Tongue (tissue), 2 donors: ENCODE measurements around the gene NOL4L. TPM values are rescaled to one million over a fixed set of nuclear protein-coding genes. Genes with fewer than 3 reads are reported as not detected.
A peak's percentile ranks its signal among the peaks of the same experiment; 100 is the strongest.

Source experiments
- DNase-seq: peaks from one replicate; pipeline ENCODE4 v3.0.0-alpha.2; 2015
- total RNA-seq: library from RNA; depleted of rRNA; stranded (reverse); fragments of >200 nt; gene quantifications from one replicate; pipeline ENCODE4 v1.2.3, GENCODE V29; 2014

The NOL4L gene
- total RNA-seq, 1 donor from 2014 or later = 5.9 TPM

DNA sequence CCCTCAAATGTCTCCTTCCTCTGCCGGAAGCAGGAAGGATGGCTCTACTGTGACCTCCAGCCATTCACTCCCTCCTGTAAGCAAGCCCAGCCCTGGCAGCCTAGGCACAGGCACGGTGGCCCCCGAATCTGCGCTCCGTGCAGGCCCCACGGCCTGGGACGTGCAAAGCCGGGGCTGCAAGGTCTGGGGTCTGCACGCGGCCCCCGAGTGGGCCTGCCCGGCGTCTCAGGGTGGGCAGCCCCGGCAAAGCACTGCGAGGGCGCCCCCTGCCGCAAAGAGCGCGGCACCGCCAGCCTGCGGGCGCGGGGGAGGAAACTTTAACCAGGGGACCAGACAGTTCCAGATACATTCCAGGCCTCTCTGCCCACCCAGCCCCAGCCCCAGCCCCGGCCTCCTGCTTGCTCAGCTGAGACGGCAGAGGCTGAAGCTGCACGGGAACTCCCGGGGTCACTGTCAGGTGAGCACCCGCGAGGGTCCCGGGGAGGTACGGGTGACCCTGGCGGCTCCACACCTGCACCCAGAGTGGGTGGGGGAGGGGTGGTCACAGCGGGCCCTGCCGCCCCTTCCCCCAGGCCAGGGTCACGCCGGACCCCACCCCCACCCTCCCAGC lies 128.2 kb downstream of the NOL4L start:
- peak; percentile 74 for DNase-seq

DNA sequence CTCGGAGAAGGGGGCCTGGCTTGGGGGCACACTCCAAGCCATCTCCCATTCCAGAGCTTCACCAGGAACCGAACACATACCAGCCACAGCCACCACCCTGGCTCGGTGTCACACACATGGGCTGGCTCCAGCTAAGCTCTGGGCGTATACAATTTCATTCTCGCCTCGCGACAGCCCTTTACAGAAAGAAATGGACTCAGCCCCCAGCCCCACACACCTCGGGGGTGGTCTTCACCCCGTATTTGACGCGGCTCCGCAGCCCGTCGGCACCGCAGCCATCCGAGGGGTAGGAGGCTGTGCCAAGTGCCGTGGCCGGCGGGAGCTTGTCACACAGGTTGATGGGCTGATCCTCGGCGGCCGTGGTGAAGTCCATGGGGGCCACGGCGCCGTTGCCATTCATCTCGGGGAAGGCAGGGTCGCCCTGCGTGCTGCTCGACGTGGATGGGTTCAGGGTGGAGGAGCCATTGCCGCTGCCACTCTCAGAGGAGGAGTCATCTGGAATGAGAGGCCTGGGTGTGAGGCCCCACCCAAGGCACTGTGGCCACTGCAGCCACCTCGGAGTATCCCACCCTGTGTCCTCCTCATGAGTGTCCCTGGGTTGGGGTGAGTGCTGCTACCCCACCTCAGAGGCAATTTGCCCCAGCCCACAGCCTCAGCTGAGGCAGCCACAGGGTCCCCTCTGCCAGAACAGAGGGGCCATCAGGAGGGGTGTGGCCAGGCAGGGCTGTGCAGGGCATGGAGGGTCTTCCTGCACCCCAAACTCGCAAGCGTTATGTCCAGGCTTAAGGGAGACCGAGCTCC lies 129.0 kb downstream of the NOL4L start:
- DNase-seq = no peak

DNA sequence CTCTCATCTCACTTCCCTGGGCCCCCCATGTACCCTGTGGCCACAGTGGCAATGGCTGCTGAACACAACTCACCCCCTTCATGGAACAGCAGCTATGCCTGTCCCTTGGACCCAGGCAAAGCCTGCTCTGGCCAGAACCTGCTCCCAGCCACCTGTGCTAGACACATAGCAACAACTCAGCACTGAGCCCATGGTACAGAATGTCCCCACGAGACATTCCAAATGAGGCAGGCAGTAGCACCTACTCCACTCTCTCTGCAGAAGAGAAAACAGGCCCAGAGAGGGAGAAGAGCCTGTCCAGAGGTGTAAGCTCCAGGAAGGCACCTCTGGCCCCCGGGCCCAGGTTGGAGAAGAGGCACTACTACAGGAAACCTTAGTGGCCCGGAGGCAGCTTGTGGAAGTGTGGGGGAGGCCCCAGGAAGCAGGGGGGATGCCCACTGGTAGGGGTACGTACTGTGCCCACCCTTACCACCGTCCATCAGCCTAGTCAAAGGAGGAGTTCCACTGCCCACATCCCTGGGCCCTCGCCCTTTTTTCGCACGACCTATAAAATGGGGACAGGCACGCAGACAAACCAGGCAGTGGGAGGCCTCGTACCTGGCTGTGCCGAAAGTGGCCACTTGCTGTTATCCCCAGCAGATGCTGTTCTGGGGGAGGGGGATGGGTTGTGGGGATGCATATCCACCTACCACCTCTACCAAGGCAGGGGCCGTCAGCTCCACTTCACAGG lies 129.8 kb downstream of the NOL4L start:
- no peak for DNase-seq

DNA sequence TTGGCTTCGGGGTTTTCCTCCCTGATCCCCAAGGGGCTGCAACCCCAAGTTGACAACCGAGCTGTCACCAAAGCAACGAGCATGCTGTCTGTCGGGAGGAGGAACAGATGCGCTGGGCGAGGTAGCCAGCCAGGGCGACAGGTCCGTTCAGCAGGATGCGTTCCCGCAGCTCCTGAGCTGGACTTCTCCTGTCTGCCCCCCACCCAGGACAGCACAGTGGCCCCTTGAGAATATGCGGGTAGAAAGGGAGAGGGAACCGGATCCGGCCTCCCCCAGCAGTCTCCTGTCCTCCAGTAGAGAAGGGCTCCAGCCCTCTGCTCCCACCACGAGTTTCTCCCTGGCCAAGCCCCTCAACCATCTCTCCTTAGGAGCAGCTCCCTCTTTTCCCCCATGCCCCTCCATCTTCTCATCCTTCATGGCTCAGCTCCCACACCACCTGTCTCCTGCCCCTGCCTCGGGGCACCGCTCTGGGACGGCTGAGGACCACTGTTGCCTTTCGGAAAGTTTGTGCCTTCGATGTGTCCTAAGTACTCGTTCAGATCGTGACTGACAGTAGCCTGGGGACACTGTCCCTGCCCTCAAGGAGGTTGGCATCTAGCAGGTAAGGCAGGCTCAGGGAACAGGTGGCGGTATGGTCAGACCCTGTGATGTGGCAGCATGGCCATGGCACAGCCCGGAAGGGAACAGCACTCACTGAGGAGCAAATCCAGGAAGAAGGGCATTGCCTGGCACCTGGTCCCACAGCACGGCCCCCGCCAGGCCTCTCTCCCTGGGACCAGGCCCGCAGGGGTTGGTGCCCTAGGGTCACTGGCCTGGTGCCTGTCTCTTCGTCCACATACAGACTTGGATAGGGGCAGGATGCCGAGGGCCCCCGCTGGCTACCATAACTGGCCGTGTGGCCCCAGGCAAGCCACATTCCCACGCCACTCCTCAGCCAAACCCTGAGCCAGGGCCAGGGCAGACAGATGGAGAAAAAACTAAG lies 130.7 kb downstream of the NOL4L start:
- DNase-seq = no peak

DNA sequence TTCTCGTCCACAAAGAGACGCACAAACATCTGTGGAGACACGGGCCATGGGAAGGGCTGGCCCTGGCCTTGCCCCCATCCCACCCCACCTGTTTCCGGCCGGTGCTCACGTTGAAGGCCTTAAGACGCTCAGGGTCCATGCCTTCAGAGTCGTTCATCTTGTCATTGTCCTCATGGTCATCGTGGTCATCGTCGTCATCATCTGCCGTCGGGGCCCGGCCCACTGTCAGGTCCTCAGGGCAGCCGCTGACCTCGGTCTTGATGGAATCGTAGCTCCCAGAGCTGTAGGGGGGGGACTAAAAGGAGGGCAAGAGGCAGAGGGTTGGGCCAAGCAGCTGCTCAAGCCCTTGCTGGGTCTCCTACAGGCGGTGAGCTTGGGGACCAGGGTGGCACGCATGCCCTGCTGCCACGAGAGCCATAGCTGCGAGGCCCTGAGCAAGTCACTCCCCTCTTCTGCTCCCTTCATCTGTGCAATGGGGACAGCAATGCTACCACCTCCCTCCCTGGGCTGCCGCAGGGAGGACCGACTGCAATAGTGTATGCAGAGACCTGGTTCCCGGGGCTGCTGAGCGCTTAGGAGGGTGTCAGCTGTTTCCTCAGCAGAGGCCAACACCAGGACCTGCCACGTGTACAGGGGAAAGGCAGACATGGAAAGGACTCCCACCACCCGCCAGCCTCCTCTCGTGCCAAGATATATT lies 131.5 kb downstream of the NOL4L start:
- no peak for DNase-seq

DNA sequence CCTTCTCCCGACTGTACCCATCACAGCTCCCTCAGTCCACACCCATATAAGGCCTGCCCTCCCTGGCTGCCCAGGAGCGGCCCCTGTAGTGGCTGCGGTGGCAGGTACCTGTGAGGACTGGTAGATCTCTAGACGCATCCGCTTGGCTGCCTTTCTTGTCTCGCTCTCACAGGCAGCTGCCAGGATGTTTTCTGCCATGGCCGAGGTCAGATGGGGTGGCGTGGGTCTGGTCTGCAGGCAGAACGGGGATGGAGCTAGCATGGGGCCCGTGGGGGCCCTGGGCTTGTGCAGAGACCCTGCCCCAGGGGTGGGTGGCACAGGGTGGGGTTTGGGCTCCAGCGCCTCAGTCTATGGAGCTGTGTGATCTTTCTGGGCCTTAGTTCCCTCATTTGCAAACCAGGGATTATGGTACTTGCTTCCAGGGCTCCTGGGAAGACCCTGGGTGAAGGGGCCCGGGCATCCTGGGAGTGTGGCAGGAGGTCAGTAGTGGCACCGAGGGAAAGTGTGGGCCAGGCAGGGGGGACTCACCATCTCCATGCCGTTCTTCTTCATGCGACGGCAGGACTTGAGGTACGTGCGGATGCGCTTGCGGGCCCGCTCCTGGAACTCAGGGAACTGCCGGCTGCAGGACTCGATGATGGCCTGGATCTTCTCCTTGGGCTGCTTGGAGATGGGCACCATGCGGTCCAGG lies 132.2 kb downstream of the NOL4L start:
- DNase-seq = no peak

DNA sequence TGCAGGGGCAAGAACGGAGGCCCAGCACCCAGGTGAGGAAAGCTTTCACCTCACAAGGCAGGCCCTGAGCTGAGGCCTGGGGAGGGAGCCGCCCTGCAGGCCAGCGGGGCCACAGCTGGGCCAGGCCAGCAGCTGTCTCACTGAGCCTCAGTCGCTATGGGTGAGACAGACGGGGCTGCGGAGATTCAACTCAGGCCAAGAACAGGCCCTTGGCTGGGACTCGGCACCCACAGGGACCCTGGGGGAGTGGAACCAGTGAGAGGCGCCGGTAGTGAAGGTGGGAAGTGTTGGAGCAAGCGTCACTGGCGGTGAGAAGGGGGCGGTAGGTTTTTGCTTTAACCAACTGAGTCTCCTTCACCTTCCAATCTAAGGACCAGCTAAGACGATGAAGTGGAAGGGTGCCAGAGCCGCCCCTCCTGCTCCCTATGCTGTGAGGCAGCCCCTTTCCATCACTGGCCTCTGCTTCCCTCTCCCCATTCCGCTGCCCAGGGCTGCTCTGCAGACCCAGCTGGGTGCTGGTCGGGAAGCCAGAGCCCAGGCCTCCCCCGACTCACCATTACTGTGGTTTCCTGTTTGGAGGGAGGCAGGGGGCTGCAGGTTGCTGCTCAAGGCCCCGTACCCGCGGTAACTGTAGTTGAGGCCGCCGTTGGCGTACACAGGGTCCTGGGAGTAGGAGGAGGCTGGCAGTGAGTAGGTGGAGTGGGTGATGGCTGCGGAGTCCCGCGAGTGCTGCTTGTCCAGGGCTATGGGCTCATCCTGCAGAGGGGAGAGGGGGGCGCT lies 133.3 kb downstream of the NOL4L start:
- DNase-seq = no peak

DNA sequence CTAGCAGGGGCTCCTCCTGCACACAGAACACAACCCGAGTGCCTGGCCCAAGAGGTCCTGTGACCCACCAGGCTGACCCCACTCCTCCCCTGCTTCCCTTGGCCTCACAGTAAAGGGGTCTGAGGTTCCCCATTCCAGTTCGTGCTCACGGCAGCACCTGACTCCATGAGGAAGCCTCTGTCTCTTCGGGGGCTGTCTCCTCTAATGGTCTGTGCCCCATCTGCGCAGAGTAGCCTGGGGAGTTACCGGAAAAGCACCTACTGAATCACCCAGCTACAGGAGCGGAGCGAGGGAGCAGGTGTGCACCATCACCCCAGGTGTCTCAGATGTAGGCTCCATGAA lies 133.8 kb downstream of the NOL4L start:
- no peak for DNase-seq

DNA sequence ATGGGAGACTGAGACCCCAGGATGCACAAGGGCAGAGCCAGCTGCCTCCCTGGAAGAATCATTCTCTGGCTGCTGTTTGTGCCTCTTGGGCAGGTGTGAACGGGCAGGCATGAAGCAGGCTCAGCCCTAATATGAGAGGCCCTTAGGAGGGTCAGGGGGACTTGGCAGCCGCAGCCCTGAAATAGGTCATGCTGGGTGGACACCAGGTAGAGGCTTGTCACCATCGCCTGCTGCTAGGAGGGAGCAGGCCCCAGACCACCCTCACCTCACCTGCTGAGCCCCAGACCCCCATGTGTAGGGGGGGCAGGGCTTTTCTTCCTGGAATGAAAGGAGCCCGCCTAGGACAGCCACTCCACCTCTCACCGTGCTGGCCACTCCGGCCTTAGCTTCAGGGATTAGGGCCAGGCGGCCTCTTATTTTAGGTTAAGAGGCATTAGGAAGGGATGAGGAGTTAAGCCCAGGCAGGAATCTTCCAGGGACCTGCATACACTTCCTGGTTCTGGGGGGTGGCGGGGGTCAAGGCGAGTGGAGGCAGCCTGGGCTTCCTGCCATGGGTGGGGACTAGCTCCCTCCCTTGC lies 134.6 kb downstream of the NOL4L start:
- no peak for DNase-seq

DNA sequence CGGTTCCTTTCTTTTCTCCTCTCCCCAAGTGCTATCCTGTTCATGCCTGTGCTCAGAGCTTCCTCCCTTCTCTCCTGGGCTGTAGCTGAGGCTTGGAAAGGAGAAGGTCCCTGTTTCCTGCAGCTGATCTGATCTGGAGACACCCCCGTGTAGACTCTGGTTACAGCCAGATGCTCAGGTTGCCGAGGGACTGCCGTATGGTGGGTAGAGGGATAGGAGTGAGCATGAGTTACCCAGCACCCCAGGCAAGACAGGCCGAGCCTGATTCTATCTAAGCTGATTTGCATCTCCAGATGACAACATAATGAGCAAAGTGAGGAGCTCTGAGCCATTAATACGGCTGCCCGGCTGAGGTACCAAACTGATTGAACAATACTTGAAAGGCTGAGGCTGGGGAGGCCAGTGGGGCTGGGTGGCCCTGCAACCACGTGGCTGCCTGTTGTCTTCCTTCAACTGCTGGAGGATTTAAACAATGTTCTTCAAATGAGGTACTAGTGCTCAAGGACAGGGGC lies 135.2 kb downstream of the NOL4L start:
- DNase-seq = no peak

DNA sequence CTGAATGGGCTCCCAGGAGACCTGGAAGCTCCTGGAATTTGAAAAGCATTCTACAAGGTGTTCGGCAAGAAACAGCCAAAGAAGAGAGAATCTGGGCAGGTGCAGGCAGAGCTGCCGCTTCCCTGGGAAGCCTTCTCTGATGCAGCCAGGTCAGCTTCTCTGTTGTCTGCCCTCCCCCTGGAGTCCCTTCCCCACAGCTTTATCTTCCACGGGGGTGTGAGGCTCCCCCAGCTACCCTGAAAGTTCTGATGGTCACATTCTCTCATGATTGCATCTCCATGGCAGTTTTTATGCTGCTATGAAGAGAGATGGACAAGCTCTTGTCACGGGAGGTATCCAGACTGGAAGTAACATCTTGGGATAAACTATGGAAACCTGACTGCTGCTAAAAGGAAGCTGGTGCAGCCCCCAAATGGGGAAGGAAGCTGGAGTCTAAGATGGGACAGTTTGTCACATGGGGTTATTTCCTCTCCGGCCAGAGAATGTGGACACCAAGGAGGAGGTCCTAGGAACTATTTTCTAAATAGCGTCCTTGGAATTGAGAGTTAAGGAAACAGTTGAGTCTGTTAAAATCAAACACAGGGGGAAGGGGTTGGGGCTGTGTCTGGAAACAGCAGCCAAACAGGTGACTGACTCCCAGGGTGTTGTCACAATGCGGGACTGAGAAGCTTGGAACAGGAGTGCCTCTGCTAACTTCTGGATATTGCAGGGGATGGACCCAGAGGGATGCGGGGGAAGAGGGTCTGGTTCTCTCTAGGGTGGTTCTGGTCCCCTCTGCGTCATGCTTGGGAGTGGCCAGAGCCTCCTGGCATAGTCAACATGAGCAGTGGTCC lies 135.9 kb downstream of the NOL4L start:
- no peak for DNase-seq

DNA sequence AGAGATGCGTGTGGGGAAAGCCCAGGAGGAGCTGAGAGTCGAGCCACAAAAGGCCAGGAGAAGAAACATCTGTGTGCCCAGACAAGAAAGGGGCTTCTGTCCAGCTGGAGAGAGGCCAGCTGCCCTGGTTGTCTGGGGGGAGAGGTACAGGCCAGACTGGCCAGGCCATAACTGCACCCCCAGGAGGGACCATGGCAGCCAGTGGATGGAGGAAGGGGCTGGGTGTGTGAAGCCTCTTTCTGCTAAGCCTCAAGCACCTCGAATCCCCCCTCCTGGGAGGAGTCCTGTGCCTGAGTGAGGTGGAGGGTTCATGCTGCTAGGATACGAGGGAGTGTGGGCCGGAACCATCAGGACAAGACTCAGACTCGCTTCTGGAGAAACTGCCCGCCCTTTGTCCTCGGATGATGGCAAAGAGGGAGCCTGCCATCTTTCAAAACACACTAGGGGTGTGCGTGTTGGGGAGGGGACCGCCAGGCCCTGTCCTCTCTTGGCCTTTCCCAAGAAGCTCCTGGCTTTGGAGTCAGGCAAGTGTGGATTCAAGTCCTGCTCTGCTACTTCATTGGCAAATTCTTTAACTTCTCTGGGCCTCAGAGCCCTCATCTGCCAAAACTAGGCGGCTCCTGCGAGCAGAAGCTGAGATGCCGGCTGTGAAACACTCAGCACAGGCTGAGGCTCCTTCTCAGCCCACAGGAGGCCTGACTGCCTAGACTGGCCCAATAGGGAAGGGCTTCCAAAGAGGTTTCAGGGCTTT lies 136.7 kb downstream of the NOL4L start:
- no peak for DNase-seq

DNA sequence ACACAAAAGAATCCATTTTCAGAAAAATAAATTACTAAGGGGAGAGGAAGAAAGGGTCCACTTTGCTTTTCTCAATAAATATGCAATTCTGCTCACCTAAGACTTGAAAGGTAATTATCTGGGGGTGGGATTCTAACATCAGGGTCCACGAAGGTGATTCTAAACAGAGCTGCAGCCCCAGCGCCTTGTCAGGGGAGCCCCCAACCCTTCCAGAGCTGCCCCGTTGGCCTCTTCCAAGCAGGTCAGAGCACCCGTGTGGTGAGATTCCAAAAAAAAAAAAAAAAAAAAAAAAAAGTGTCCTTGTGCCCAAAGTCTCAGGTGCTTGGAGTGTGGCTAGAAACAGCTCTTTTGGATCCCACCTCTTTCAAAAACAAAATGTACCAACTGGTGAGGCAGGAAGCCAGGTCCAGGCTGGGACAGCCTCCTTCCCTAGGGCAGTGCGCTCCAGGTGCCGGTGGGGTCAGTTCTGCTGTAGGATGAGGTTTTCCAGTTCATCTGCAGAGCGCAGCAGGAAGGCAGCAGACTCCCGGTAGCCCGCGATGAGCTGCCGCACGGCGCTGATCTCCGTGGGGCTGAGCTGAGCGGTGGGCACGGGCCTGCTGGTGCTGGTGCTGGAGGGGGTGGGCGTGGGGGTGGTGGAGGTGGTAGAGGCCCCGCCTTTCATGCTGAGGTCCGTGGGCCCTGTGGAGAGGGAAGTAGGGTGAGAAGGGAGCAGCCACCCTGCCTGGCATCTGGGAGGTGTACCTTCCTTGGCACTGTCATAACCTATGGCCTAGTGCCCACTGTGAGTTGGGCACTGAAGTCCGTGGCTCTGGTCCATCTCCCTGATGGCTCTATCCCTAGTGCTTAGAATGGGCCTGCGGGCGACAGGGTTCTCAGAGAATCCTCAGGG lies 137.8 kb downstream of the NOL4L start:
- DNase-seq = no peak

DNA sequence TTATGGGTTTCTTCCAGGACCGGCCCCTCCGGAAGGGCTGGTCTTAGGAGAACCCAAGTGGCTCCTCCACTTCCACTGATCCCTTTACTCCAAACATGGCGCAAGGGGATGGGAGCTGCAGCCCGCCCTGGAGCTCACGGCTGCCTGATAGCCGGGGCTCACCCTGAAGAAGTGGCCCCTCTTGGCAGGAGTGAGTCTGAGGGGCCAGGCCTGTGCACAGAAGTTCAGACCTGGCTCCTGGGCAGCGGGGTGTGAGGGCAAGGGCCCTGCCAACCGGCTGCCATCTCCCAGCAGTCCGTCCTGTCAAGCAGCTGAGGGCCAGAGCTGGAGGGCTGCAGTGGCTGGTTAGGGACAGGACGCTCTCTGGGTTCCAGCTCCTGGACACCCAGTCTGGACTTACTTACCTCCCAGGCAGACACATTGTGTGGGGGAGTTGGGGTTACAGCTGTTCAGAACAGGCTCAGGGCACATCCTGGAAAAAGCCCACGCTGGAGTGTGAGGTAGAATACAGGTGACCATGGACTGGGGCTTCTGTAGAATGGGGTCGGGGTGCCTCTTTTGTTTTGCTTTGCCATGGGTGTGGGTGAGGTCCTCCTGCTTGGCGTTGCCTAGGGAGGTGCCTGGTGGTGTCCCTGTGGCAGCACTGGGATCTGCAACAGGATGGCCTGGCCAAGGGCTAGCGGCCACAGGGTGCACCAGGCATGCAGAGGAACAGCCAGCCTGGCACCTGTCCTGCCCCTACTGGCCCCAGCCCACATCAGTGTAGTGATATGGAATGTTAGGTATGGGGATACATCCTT lies 138.6 kb downstream of the NOL4L start:
- no peak for DNase-seq

DNA sequence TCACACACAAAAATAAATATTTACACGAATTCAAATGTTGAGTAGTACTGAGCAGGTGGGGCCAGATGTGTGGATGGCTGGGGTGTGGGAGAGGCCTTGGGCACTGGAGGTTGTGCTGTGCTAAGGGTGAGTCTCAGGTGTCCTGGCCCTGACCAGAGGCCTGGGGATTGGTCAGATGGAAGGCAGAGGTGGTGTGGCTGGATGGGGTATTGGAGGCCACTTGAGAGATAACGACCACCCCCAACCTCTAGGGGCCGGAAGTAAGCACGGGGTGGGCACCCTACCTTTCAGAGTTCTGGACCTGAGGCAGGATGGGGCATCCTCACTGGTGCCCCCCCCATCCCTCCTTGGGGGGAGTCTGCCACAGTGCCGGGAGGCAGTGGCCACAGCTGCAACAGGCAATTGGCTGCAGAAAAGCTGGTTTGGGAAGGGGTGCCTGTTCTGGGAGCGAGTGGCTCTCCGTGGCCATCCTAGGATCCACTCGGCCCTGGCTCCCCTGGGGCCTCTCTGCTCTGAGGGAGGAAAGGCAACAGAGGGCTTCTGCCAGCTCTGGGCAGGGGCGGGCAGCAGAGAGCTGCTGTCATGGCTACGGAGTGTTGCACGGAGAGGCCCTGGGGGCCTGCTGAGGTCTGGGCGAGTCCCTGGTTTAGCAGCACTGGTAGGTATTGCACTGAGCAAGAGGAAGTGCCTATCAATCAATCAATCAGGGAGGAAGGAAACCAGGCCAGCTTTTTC lies 139.4 kb downstream of the NOL4L start:
- DNase-seq = peak; percentile 43
